T-cell (primary cell): ENCODE data around the gene TUBGCP5. TPM values are rescaled to one million over a fixed set of nuclear protein-coding genes. Genes with fewer than 3 reads are reported as not detected.

ENCODE experiments used
- ATAC-seq, 4 experiments: fragments of 200-7000 bp in 3 of 4; fragments of 150-1000 bp in 1 of 4; cut with Tn5 transposase; replicated peaks in 1 of 4; 1 replicate in 3 of 4; 2 replicates in 1 of 4; pipeline ENCODE4 v1.10.0; 2021; ENCODE audit warnings: moderate library complexity in 3 of 4, mild to moderate bottlenecking in 2 of 4, moderate number of reproducible peaks in 1 of 4
- CTCF ChIA-PET, 2 donors: fragments of 300-600 bp; sonication (Branson Sonifier 250); formaldehyde crosslinking; loops; one replicate each; lab custom pipeline; 2022; ENCODE audit warnings: antibody characterized with exemption in 2 of 2; lab: Charles Lee
- POLR2A ChIA-PET, 2 donors: fragments of 300-600 bp; sonication (Branson Sonifier 250); formaldehyde crosslinking; loops; one replicate each; lab custom pipeline; 2022; ENCODE audit warnings: antibody characterized with exemption in 2 of 2; lab: Charles Lee
- DNase-seq, 35 experiments: peaks; one replicate each; pipeline versions ENCODE4 v3.0.0 to v3.0.0-alpha.2; 2013 to 2023
- H3K27ac ChIP-seq: one replicate; pipeline ENCODE4 v1.5.1; 2013; ENCODE audit warnings: low read length
- H3K27me3 ChIP-seq, 2 experiments: replicated peaks in 1 of 2; 1 replicate in 1 of 2; 2 replicates in 1 of 2; pipeline versions ENCODE4 v1.6.1 to v1.7.0; 2013; ENCODE audit warnings: low read length in 1 of 2, mixed read lengths in 1 of 2; ENCODE audit not compliant: control insufficient read depth in 2 of 2, insufficient read depth in 2 of 2; ENCODE audit errors: extremely low read depth in 1 of 2
- H3K36me3 ChIP-seq, 2 donors: 1 replicate in 1 of 2; 2 replicates in 1 of 2; pipeline versions ENCODE4 v1.6.1 to v1.7.0; 2013; ENCODE audit warnings: low read length in 1 of 2; ENCODE audit not compliant: control insufficient read depth in 2 of 2, insufficient read depth in 1 of 2; ENCODE audit errors: extremely low read depth in 1 of 2
- H3K4me1 ChIP-seq, 2 experiments: 1 replicate in 1 of 2; 2 replicates in 1 of 2; pipeline versions ENCODE4 v1.6.1 to v1.7.0; 2013; ENCODE audit warnings: low read length in 2 of 2, mixed read lengths in 1 of 2; ENCODE audit not compliant: insufficient read depth in 2 of 2, control insufficient read depth in 1 of 2; ENCODE audit errors: extremely low read depth in 1 of 2
- H3K4me3 ChIP-seq, 2 donors: 1 replicate in 1 of 2; 2 replicates in 1 of 2; pipeline versions ENCODE4 v1.5.1 to v1.7.0; 2013; ENCODE audit warnings: mild to moderate bottlenecking in 2 of 2, low read length in 1 of 2, moderate library complexity in 1 of 2; ENCODE audit not compliant: control insufficient read depth in 1 of 2; ENCODE audit errors: extremely low read depth in 1 of 2
- H3K9me3 ChIP-seq: 2 replicates; pipeline ENCODE4 v1.7.0; 2013
- H3K27ac Mint-ChIP-seq, 2 donors: one replicate each; pipeline ENCODE4 v1.8.0; 2020 to 2021; ENCODE audit warnings: mild to moderate bottlenecking in 2 of 2, mixed read lengths in 2 of 2
- H3K27me3 Mint-ChIP-seq, 2 donors: one replicate each; pipeline ENCODE4 v1.8.0; 2021 to 2022; ENCODE audit warnings: mixed read lengths in 2 of 2
- H3K36me3 Mint-ChIP-seq: one replicate; pipeline ENCODE4 v1.8.0; 2021; ENCODE audit warnings: mixed read lengths
- H3K4me1 Mint-ChIP-seq, 3 donors: one replicate each; pipeline ENCODE4 v1.8.0; 2020 to 2022; ENCODE audit warnings: mixed read lengths in 3 of 3, mild to moderate bottlenecking in 1 of 3
- H3K4me3 Mint-ChIP-seq, 3 donors: one replicate each; pipeline ENCODE4 v1.8.0; 2020 to 2022; ENCODE audit warnings: mild to moderate bottlenecking in 3 of 3, mixed read lengths in 3 of 3, moderate library complexity in 3 of 3
- H3K9me3 Mint-ChIP-seq, 3 donors: one replicate each; pipeline ENCODE4 v1.8.0; 2020 to 2022; ENCODE audit warnings: mixed read lengths in 3 of 3
- WGBS: methylation state at CpG from one replicate; pipeline ENCODE4 v1.1.5; 2013; ENCODE audit warnings: missing lambda C conversion rate; ENCODE audit not compliant: insufficient coverage; 5-methylcytosine and 5-hydroxymethylcytosine counted together
- total RNA-seq, 35 experiments: library from RNA in 6 of 35; stranded (reverse) in 6 of 35; fragments of 120-200 nt in 1 of 35; gene quantifications; one replicate each; pipeline versions ENCODE4 v1.2.1 to v1.2.4 and lab custom pipeline; 2013 to 2026

TUBGCP5 gene
- total RNA-seq, 5 donors from 2014 or later (not counting 1 experiment from before 2014, with no cell fraction given): 17.1 to 23.4 (median 20.4) TPM

DNA sequence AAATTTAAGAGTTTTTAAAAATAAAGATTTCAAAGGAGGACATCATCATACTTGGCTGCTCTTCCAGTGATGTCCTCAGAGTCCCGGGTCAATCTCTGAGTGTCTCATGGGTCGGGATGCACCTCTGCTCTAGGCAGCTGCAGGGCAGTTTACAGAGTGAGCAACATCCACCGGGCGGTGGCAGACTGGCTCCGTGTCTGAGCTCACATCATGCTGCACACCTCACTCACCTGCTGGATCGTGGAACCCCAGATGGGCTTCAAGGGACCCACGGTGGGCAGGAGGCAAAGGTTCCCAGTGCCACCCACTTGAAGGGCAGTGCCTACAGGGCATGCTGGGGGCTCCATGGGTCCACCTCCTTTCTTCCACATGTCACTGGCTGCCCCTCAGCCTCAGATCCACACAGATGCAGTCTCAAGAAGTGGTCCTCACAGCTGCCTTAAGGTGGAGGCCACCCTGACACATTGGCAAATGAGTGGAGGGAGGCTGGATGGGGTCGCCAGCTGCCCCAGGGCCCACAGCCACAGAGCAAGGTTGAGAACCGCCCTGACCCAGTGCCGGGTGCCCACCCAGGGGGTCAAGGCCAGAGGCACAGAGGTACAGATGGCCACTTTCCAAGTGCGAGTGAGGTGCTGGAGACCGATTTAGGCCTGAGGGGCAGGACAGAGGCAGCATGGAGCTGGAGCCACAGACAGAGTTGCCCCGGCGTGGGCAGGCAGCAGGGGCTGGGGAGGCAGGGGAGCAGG, 84.4 kb downstream of the TUBGCP5 start:
- whole genome bisulfite sequencing: 92% methylated on average over 14 of the region's 14 CpGs

DNA sequence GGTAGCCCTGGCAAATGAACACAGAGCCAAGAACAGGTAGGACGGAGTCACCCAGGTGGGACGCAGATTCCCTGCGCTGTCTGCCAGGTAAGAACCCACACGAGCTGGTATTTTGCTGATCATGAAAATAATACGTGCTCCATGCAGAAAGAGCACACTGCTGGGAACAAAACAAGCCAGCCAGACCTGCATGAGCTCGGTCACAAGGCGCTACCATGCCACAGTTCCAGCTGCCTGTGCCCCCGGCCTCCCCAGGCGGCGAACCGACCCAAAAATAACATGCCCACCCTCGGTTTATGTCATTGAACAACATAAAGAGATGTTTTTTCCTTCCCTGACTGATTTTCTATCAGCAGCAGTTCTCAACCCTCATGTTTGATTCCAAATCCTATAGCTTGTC, 85.0 kb downstream of the TUBGCP5 start:
- ATAC-seq: no peak
- ChIA-PET POLR2A (no interaction called here), CTCF (no interaction called here)

More for the DNA sequence above, 84.4 kb downstream of the TUBGCP5 start:
- ChIA-PET CTCF (no interaction called here), POLR2A (no interaction called here)
- Histone ChIP-seq H3K27ac (no peak overlapping the region), H3K36me3 (no peaks in the 10 kb centered on the region), H3K4me3 (no peak overlapping the region), H3K4me1 (no peaks in the 10 kb centered on the region), H3K9me3 (no peaks in the 10 kb centered on the region), H3K27me3 (peaks cover 0 to 2% of the 10 kb centered on the region in 2 experiments)
- no peaks in the 10 kb centered on the region for H3K36me3 Mint-ChIP-seq
- no peaks in the 10 kb centered on the region for H3K9me3 Mint-ChIP-seq
- H3K27me3 Mint-ChIP-seq: no peaks in the 10 kb centered on the region
- H3K4me3 Mint-ChIP-seq: no peak overlapping the region
- H3K4me1 Mint-ChIP-seq: peaks cover 0 to 6% (median 2%) of the 10 kb centered on the region in 3 donors
- ATAC-seq (no peak), DNase-seq (no peak)
- H3K27ac Mint-ChIP-seq: no peak overlapping the region

DNA sequence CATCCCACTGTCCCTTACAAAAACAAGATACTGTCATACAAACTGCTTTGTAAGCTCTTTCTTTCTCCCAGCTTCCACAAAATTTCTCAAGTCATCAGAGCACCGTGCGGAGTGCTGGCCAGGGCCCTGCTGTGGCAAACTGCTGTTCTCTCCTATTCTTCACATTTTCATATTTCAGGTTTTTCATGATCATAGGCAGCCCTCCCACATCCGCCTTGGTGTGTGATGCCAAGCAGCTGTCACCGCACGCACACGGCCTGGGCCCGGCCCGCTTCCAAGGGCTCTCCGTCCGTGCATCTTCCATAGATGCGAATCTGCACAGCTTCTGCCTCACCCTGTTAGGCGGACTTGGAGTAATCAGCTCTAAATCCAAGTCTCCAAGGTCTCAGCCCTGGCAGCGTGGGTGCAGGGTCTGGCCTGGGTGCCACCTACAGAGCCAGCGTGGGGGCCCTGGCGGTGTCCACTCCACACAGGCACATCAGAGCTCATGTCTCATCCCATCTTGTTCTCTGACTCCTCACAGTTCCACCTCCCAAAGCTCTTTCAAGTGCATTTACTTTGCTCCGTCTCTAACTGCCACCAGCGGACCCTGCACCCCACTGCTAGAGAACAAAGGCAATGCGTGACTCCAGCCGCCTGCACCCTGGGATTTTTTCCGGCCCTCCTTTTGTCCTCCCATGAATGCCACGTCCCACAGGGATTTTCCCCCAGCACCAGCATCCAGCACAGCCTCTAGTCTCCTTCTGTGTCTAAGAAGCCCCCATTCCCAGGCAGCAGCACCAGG, 86.4 kb downstream of the TUBGCP5 start:
- H3K9me3 Mint-ChIP-seq: no peaks in the 10 kb centered on the region
- no peak overlapping the region for H3K4me3 Mint-ChIP-seq
- POLR2A ChIA-PET: interaction anchor here in 1 of 2 donors (0.5 kb wide), 1 partner anchor 9 kb away, joined by 3 read pairs; no protein-coding TSS in a partner anchor

More for the DNA sequence above, 85.0 kb downstream of the TUBGCP5 start:
- no peak overlapping the region for H3K27ac ChIP-seq
- Mint-ChIP-seq H3K27me3 (no peaks in the 10 kb centered on the region), H3K36me3 (no peaks in the 10 kb centered on the region), H3K4me1 (peaks cover 0 to 6% (median 2%) of the 10 kb centered on the region in 3 donors), H3K9me3 (no peaks in the 10 kb centered on the region), H3K4me3 (no peak overlapping the region), H3K27ac (no peak overlapping the region)
- H3K36me3 ChIP-seq: no peaks in the 10 kb centered on the region
- H3K4me3 ChIP-seq: no peak overlapping the region
- WGBS: 91% methylated on average over 6 of the region's 12 CpGs
- H3K4me1 ChIP-seq: no peaks in the 10 kb centered on the region
- no peaks in the 10 kb centered on the region for H3K9me3 ChIP-seq
- DNase-seq: no peak
- H3K27me3 ChIP-seq: peaks cover 0 to 2% of the 10 kb centered on the region in 2 experiments

DNA sequence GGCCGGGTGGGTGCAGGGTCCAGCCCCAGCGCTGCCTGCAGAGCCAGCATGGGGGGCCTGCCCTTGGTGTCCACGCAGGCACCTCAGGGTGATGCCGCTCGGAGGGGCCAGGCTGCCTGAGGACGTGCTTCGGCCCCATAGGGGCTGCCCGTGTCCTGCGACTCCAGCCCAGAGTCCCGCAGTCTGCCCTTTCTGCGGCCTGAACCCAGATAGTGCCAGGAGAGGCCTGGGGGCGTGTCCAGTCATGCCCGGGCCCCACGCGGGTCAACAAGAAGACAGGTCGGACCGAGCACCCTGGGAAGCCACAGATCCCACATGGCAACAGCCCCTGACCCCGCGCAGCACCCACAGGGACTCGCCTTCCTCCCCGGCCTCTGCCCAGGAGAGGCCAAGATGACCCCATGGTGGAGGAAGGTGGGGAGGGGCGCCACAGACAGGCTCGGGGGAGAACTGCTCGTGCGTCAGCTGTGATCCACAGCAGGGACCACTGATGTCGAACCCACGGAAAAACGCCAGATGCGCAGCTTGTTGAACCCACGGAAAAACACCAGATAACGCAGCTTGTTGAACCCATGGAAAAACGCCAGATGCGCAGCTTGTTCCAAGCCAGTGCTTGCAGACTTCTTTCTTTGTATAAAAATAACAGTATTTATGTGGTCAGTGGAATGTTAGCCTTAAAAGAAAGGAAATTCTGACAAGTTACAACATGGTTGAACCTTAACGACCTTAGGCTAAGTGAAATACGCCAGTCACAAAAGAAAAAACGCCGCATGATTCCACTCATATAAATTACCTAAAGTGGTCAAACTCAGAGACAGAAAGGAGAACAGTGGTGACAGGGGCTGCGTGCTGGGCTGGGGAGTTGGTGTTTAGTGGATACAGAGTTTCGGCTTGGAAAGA, 87.7 kb downstream of the TUBGCP5 start:
- no peaks in the 10 kb centered on the region for H3K36me3 Mint-ChIP-seq

More for the DNA sequence above, 86.4 kb downstream of the TUBGCP5 start:
- no peaks in the 10 kb centered on the region for H3K36me3 Mint-ChIP-seq
- 90% methylated on average over 18 of the region's 21 CpGs for WGBS
- ATAC-seq (no peak), DNase-seq (no peak)
- CTCF ChIA-PET: no interaction called here
- peaks cover 5 to 8% of the 10 kb centered on the region in 2 donors for H3K27me3 Mint-ChIP-seq
- H3K4me1 ChIP-seq: peaks cover 0 to 3% of the 10 kb centered on the region in 2 experiments
- no peaks in the 10 kb centered on the region for H3K9me3 ChIP-seq
- H3K4me1 Mint-ChIP-seq: peaks cover 11 to 15% (median 14%) of the 10 kb centered on the region in 3 donors
- no peak overlapping the region for H3K4me3 ChIP-seq
- no peak overlapping the region for H3K27ac ChIP-seq
- H3K27me3 ChIP-seq: peaks cover 0 to 9% of the 10 kb centered on the region in 2 experiments
- no peaks in the 10 kb centered on the region for H3K36me3 ChIP-seq
- H3K27ac Mint-ChIP-seq: no peak overlapping the region

DNA sequence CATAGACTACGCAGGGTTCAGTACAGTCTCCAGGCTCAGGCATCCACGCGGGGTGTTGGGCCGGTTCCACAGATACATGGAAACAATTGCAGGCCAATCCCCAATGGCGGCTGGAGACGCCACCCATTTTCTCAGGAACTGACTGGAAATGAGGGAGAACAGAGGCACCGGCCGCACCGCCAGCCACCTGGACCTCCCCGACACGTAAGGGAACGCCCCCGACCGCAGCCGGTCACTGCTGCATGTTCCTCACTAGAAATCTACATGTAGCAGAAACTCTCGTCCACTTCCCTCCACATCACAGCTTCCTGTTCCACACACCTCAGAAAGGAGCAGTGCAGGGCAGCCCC, 88.4 kb downstream of the TUBGCP5 start:
- no peaks in the 10 kb centered on the region for H3K36me3 Mint-ChIP-seq
- POLR2A ChIA-PET: no interaction called here
- Histone ChIP-seq H3K36me3 (no peaks in the 10 kb centered on the region), H3K4me3 (no peak overlapping the region), H3K4me1 (peaks cover 0 to 3% of the 10 kb centered on the region in 2 experiments), H3K27me3 (peaks cover 0 to 15% of the 10 kb centered on the region in 2 experiments), H3K9me3 (no peaks in the 10 kb centered on the region), H3K27ac (no peak overlapping the region)
- CTCF ChIA-PET: no interaction called here
- DNase-seq (no peak), ATAC-seq (no peak)
- no peak overlapping the region for H3K4me3 Mint-ChIP-seq
- no peaks in the 10 kb centered on the region for H3K9me3 Mint-ChIP-seq
- H3K27me3 Mint-ChIP-seq: peaks cover 9 to 12% of the 10 kb centered on the region in 2 donors
- 95% methylated on average over 16 of the region's 16 CpGs for WGBS
- no peak overlapping the region for H3K27ac Mint-ChIP-seq
- H3K4me1 Mint-ChIP-seq: peaks cover 11 to 15% (median 14%) of the 10 kb centered on the region in 3 donors

More for the DNA sequence above, 87.7 kb downstream of the TUBGCP5 start:
- H3K4me1 ChIP-seq: peaks cover 0 to 3% of the 10 kb centered on the region in 2 experiments
- H3K27me3 ChIP-seq: peaks cover 0 to 15% of the 10 kb centered on the region in 2 experiments
- Mint-ChIP-seq H3K27me3 (peaks cover 8 to 12% of the 10 kb centered on the region in 2 donors), H3K27ac (no peak overlapping the region), H3K4me3 (no peak overlapping the region), H3K9me3 (no peaks in the 10 kb centered on the region), H3K4me1 (peaks cover 11 to 15% (median 14%) of the 10 kb centered on the region in 3 donors)
- ChIA-PET CTCF (interaction anchor here in 1 of 2 donors (0.7 kb wide), 1 partner anchor 10 kb away, joined by 4 read pairs; no protein-coding TSS in a partner anchor), POLR2A (no interaction called here)
- ATAC-seq: no peak
- no peak for DNase-seq
- H3K27ac ChIP-seq: no peak overlapping the region
- H3K4me3 ChIP-seq: no peak overlapping the region
- WGBS: 95% methylated on average over 31 of the region's 39 CpGs
- H3K36me3 ChIP-seq: no peaks in the 10 kb centered on the region
- H3K9me3 ChIP-seq: no peaks in the 10 kb centered on the region
